Left colon (tissue), 2 donors: ENCODE results near the gene KRTAP9-6. TPM values are rescaled to one million over a fixed set of nuclear protein-coding genes. Genes with fewer than 3 reads are reported as not detected.
A peak's percentile ranks its signal among the peaks of the same experiment; 100 is the strongest.

ENCODE experiments used
- ATAC-seq: fragments of 200-7000 bp; cut with Tn5 transposase; one replicate; pipeline ENCODE4 v1.9.1; 2020; ENCODE audit warnings: mild to moderate bottlenecking, moderate library complexity
- DNase-seq, 2 donors: peaks; one replicate each; pipeline ENCODE4 v3.0.0-alpha.2; 2020
- intact Hi-C, 2 donors: fragments of 100-400 bp; cut with DNase I in 1 of 2; cut with micrococcal nuclease in 1 of 2; formaldehyde crosslinking; loops; one replicate each; pipeline versions ENCODE4 v1.11.2 to v1.14.0; 2022; cut with DNase I, micrococcal nuclease
- total RNA-seq, 2 donors: library from RNA; stranded (reverse); fragmentation: NEBNext Ultra II Directional; extraction: Animal tissue kit (Norgen Biotek cat#: 25700); gene quantifications; one replicate each; pipeline ENCODE4 v1.2.1, GENCODE V29; 2021
- donor health status: DM: no; HTN: no; CAD: no.
- donor health status: DM: yes; HTN: yes; CAD: no.

KRTAP9-6 gene
- total RNA-seq, 2 donors from 2014 or later, result not detected

- ATAC-seq, result peak; percentile 55
- intact Hi-C loops, result no loop called here
- DNase-seq, result peak; percentile 48 to 53
Observed at GRCh38 chr17:41308251-41308917, 43.2 kb downstream of the KRTAP9-6 start.

- DNase-seq, result no peak
- intact Hi-C loops, result no loop called here
- ATAC-seq, result no peak
Observed at GRCh38 chr17:41308918-41309359, 43.8 kb downstream of the KRTAP9-6 start, which contains the start of gene KRTAP16-1. Gene KRTAP16-1, minus strand, starts transcription at chr17:41309309. Its CDS starts 56 bp downstream, at chr17:41309253.

- ATAC-seq (no peak), DNase-seq (no peak)
- intact Hi-C loops, result no loop called here
Observed at GRCh38 chr17:41311111-41311510, 45.9 kb downstream of the KRTAP9-6 start.

GRCh38 chr17:41315204-41315794 lies 50.1 kb downstream of the KRTAP9-6 start, which contains the start of gene KRTAP17-1:
Gene KRTAP17-1, minus strand, starts transcription at chr17:41315710. Its CDS starts 60 bp downstream, at chr17:41315650.
- DNase-seq (no peak), ATAC-seq (no peak)
- intact Hi-C loops, result no loop called here

Other genes with a start within 250 kb of the KRTAP9-6 start
- gene KRTAP1-5, start 238.2 kb upstream of the KRTAP9-6 start, total RNA-seq, result not detected
- gene KRTAP1-4, start 235.2 kb upstream of the KRTAP9-6 start, total RNA-seq, result not detected
- not detected for gene KRTAP1-3, start 230.5 kb upstream of the KRTAP9-6 start, total RNA-seq
- gene KRTAP1-1, start 223.9 kb upstream of the KRTAP9-6 start, total RNA-seq, result not detected
- gene KRTAP2-1, start 218.1 kb upstream of the KRTAP9-6 start, total RNA-seq, result not detected
- gene KRTAP2-2, start 210.1 kb upstream of the KRTAP9-6 start, total RNA-seq, result not detected
- not detected for gene KRTAP2-3, start 205.3 kb upstream of the KRTAP9-6 start, total RNA-seq
- not detected for gene KRTAP2-4, start 199.5 kb upstream of the KRTAP9-6 start, total RNA-seq
- not detected for gene KRTAP4-7, start 181.2 kb upstream of the KRTAP9-6 start, total RNA-seq
- gene KRTAP4-8, start 167.2 kb upstream of the KRTAP9-6 start, total RNA-seq, result not detected
- not detected for gene KRTAP4-16, start 163.2 kb upstream of the KRTAP9-6 start, total RNA-seq
- gene KRTAP4-9, start 160.0 kb upstream of the KRTAP9-6 start, total RNA-seq, result not detected
- gene KRTAP4-11, start 147.0 kb upstream of the KRTAP9-6 start, total RNA-seq, result not detected
- gene KRTAP4-12, start 141.2 kb upstream of the KRTAP9-6 start, total RNA-seq, result not detected
- not detected for gene KRTAP4-6, start 124.8 kb upstream of the KRTAP9-6 start, total RNA-seq
- gene KRTAP4-5, start 115.6 kb upstream of the KRTAP9-6 start, total RNA-seq, result not detected
- gene KRTAP4-4, start 104.6 kb upstream of the KRTAP9-6 start, total RNA-seq, result not detected
- not detected for gene KRTAP4-3, start 97.2 kb upstream of the KRTAP9-6 start, total RNA-seq
- not detected for gene KRTAP4-2, start 87.2 kb upstream of the KRTAP9-6 start, total RNA-seq
- gene KRTAP4-1, start 80.5 kb upstream of the KRTAP9-6 start, total RNA-seq, result under 1 TPM in 1 of 2 donors, not detected in 1; 0.34 TPM
- gene KRTAP9-1, start 75.5 kb upstream of the KRTAP9-6 start, total RNA-seq, result not detected
- gene KRTAP9-2, start 38.7 kb upstream of the KRTAP9-6 start, total RNA-seq, result not detected
- gene KRTAP9-3, start 32.9 kb upstream of the KRTAP9-6 start, total RNA-seq, result not detected
- not detected for gene KRTAP9-8, start 27.4 kb upstream of the KRTAP9-6 start, total RNA-seq
- not detected for gene KRTAP9-4, start 15.7 kb upstream of the KRTAP9-6 start, total RNA-seq
- gene KRTAP9-9, start 10.0 kb upstream of the KRTAP9-6 start, total RNA-seq, result not detected
- gene KRTAP9-7, start 10.3 kb downstream of the KRTAP9-6 start, total RNA-seq, result not detected
- gene KRTAP29-1, start 37.5 kb downstream of the KRTAP9-6 start, total RNA-seq, result not detected
- gene KRTAP16-1, start 43.9 kb downstream of the KRTAP9-6 start, total RNA-seq, result not detected
- not detected for gene KRTAP17-1, start 50.3 kb downstream of the KRTAP9-6 start, total RNA-seq
- not detected for gene KRT33A, start 85.5 kb downstream of the KRTAP9-6 start, total RNA-seq
- not detected for gene KRT33B, start 104.4 kb downstream of the KRTAP9-6 start, total RNA-seq
- under 1 TPM in 1 of 2 donors, not detected in 1; 0.20 TPM for gene KRT34, start 116.9 kb downstream of the KRTAP9-6 start, total RNA-seq
- not detected for gene KRT31, start 132.2 kb downstream of the KRTAP9-6 start, total RNA-seq
- gene KRT37, start 159.2 kb downstream of the KRTAP9-6 start, total RNA-seq, result not detected
- not detected for gene KRT38, start 175.6 kb downstream of the KRTAP9-6 start, total RNA-seq
- gene KRT32, start 202.0 kb downstream of the KRTAP9-6 start, total RNA-seq, result not detected
- not detected for gene KRT35, start 215.8 kb downstream of the KRTAP9-6 start, total RNA-seq
- under 1 TPM in 1 of 2 donors, not detected in 1; 0.27 TPM for gene KRT36, start 224.5 kb downstream of the KRTAP9-6 start, total RNA-seq
- under 1 TPM in 1 of 2 donors, not detected in 1; 0.82 TPM for gene KRT13, start 240.2 kb downstream of the KRTAP9-6 start, total RNA-seq